Measurements from ENCODE around the gene GSX2. TPM values are rescaled to one million over a fixed set of nuclear protein-coding genes. Genes with fewer than 3 reads are reported as not detected.

Gene GSX2
- total and polyA plus RNA-seq, 2 of the 13 experiments (the other 11 are each of a cell fraction or from before 2014, with no cell fraction given) = not detected

GRCh38 chr4:54063737-54064316 is 36.1 kb upstream of the GSX2 start (continued):
- no peak for TF ChIP-seq ZHX1 (CRISPR knock-in tag; IDR thresholded peaks at IDR 0.05; ENCODE audit: low read depth)
- no peak for TF ChIP-seq LCORL (IDR thresholded peaks at IDR 0.05)
- TF ChIP-seq LCORL (CRISPR knock-in tag; IDR thresholded peaks at IDR 0.05) = peak; percentile 59; the same call in 1 of the 2 replicates
- peak; percentile 16 for TF ChIP-seq MED8 (CRISPR knock-in tag; IDR thresholded peaks at IDR 0.05; ENCODE audit: insufficient replicate concordance)
- TF ChIP-seq BCLAF1 (IDR thresholded peaks at IDR 0.05) = no peak
- TF ChIP-seq ZBTB4 (CRISPR knock-in tag; IDR thresholded peaks at IDR 0.05; ENCODE audit: borderline replicate concordance) = no peak
- no peak for TF ChIP-seq KDM5A (IDR thresholded peaks at IDR 0.05; ENCODE audit: borderline replicate concordance, low read length)
- TF ChIP-seq ZNF614 (CRISPR knock-in tag; IDR thresholded peaks at IDR 0.05; ENCODE audit: borderline replicate concordance) = no peak
- no peak for TF ChIP-seq KLF12 (CRISPR knock-in tag; IDR thresholded peaks at IDR 0.05; ENCODE audit: borderline replicate concordance)
- TF ChIP-seq U2AF2 (IDR thresholded peaks at IDR 0.05; ENCODE audit: low read depth, low read length) = no peak
- no peak for TF ChIP-seq MEIS2 (CRISPR knock-in tag; IDR thresholded peaks at IDR 0.05)
- no peak for TF ChIP-seq SATB2 (CRISPR knock-in tag; IDR thresholded peaks at IDR 0.05)
- no peak for TF ChIP-seq KDM4B (CRISPR knock-in tag; IDR thresholded peaks at IDR 0.05)
- no peak for TF ChIP-seq SRF (IDR thresholded peaks at IDR 0.05; ENCODE audit: low read depth, low read length)
- TF ChIP-seq PBX2 (CRISPR knock-in tag; IDR thresholded peaks at IDR 0.05) = no peak
- TF ChIP-seq NFYB (CRISPR knock-in tag; IDR thresholded peaks at IDR 0.05) = no peak
- 0 out of 2 replicates have a peak, but pooled peaks have one; percentile 46 for TF ChIP-seq ZNF451 (CRISPR knock-in tag; IDR thresholded peaks at IDR 0.05)
- no peak for TF ChIP-seq PRMT3 (CRISPR knock-in tag; IDR thresholded peaks at IDR 0.05; ENCODE audit: borderline replicate concordance, low read depth)
- no peak for TF ChIP-seq ZNF496 (CRISPR knock-in tag; IDR thresholded peaks at IDR 0.05; ENCODE audit: insufficient replicate concordance)
- TF ChIP-seq EEA1 (CRISPR knock-in tag; IDR thresholded peaks at IDR 0.05; ENCODE audit: borderline replicate concordance) = peak; percentile 89; the same call in 1 of the 2 replicates
- no peak for TF ChIP-seq ZNF207 (IDR thresholded peaks at IDR 0.05; ENCODE audit: borderline replicate concordance)

All from HepG2 (cell line).